ENCODE results near the gene PKNOX2.

Gene PKNOX2

DNA sequence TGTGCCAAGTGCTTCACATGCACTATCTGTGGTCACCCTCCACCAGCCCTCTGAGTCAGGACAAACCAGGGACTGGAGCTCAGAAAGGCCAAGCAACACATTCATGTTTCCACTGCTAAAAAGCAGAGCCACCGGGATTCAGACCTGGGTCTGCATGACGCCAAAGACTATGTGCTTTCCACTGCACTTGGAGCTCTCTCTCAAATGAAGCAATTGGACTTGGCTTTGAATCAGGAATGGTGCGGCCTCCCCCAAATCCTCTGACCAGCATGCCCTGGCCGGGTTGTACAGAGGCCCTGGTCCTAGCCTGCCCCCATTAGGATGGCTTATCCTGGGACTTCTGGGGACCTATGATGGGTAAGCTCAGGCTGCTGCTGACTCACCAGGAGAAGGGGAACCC is 80.7 kb downstream of the PKNOX2 start:
- H3K4me2 ChIP-seq (ENCODE audit: low read length) = no peak overlapping the region
- H3K79me2 ChIP-seq (ENCODE audit: low read length) = no peaks in the 10 kb centered on the region
- H3K4me1 ChIP-seq (ENCODE audit: low read length) = no peaks in the 10 kb centered on the region
- no peaks in the 10 kb centered on the region for H4K20me1 ChIP-seq (ENCODE audit: insufficient read depth, low read length)
- no peaks in the 10 kb centered on the region for H3K27me3 ChIP-seq (ENCODE audit: low read depth, low read length)
- no peak for TF ChIP-seq EZH2phosphoT487 (IDR thresholded peaks at IDR 0.05; ENCODE audit: low read depth)
- H2AFZ ChIP-seq (ENCODE audit: low read depth, low read length) = no peak overlapping the region
- no peaks in the 10 kb centered on the region for H3K9me3 ChIP-seq (ENCODE audit: insufficient read depth, low read length)
- no peaks in the 10 kb centered on the region for H3K36me3 ChIP-seq (replicated peaks; ENCODE audit: low read depth, low read length)
- H3K4me3 ChIP-seq (ENCODE audit: low read length) = no peak overlapping the region
- no peak overlapping the region for H3K27ac ChIP-seq (ENCODE audit: low read length)
- no peak overlapping the region for H3K9ac ChIP-seq (ENCODE audit: low read length)

DNA sequence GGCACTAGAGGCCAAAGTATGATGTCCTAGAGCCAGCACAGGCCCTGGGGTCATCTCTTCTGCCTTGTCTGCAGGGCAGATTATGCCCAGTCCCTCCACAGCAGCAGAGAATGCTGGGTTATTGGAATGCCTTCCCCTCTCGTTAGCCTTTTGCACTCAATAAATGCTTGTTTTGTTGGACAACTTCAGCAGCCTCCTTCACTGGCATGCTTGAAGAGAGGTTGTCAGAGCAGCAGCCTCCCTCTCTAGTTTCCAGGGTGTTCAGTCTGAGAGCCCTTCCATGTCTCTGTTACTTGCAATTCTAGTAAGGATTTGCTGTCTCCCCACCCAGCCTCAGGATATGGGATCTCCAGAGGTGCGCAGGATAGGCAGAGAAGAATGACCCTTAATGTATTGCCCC is 82.9 kb downstream of the PKNOX2 start:
- Histone ChIP-seq H3K36me3 (replicated peaks; ENCODE audit: low read depth, low read length) (no peaks in the 10 kb centered on the region), H4K20me1 (ENCODE audit: insufficient read depth, low read length) (no peaks in the 10 kb centered on the region), H3K4me2 (ENCODE audit: low read length) (no peak overlapping the region), H3K4me1 (ENCODE audit: low read length) (no peaks in the 10 kb centered on the region), H3K27me3 (ENCODE audit: low read depth, low read length) (no peaks in the 10 kb centered on the region), H3K79me2 (ENCODE audit: low read length) (no peaks in the 10 kb centered on the region), H3K27ac (ENCODE audit: low read length) (no peak overlapping the region), H3K4me3 (ENCODE audit: low read length) (no peak overlapping the region), H3K9ac (ENCODE audit: low read length) (no peak overlapping the region), H3K9me3 (ENCODE audit: insufficient read depth, low read length) (no peaks in the 10 kb centered on the region), H2AFZ (ENCODE audit: low read depth, low read length) (no peak overlapping the region)
- TF ChIP-seq EZH2phosphoT487 (IDR thresholded peaks at IDR 0.05; ENCODE audit: low read depth) = no peak
- TF ChIP-seq, protein P1, sequence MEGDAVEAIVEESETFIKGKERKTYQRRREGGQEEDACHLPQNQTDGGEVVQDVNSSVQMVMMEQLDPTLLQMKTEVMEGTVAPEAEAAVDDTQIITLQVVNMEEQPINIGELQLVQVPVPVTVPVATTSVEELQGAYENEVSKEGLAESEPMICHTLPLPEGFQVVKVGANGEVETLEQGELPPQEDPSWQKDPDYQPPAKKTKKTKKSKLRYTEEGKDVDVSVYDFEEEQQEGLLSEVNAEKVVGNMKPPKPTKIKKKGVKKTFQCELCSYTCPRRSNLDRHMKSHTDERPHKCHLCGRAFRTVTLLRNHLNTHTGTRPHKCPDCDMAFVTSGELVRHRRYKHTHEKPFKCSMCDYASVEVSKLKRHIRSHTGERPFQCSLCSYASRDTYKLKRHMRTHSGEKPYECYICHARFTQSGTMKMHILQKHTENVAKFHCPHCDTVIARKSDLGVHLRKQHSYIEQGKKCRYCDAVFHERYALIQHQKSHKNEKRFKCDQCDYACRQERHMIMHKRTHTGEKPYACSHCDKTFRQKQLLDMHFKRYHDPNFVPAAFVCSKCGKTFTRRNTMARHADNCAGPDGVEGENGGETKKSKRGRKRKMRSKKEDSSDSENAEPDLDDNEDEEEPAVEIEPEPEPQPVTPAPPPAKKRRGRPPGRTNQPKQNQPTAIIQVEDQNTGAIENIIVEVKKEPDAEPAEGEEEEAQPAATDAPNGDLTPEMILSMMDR (IDR thresholded peaks at IDR 0.05; ENCODE audit: low read depth, low read length) = no peak

DNA sequence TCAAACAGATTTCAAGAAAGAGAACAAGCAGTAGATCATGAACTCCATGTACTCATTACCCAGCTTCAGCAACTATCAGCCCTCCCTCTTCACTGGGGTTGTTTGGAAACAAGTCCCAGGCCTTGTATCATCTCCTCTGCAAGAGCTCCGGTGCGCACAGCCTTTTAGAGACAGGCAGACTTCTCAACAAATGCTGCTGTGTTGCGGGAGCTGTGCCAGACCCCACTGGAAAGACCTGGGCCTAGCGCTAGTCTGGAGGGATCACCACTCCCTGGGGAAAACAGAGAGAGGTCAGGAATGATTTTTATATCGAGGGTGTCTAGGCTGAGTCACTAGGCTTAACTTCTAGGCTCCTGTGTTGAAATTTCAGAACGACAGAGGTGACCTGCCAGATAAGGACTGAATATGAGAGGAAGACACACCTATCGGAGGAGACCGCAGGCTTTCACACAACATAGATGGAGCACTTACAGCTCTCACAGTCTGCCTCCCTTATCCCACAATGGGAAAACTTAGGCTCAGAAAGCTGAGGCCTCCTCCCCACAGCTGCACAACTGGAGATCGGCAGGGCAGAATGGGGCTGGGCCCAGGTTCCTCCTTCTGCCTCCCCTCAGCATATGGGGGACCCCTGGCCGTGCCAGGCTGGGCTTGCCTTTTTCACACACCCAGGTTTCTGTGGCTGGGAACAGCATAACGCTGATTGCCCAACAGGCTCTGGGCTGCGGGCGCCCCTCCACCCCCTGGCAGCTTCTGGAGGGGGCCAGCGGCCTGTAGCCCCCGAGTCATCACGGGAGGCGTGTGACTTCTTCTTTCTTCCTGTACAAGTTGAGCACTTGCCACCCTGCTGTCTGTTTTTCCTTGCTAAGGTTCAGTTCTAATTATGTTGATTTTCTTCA is 86.0 kb downstream of the PKNOX2 start:
- Histone ChIP-seq H2AFZ (ENCODE audit: low read depth, low read length) (no peak overlapping the region), H3K4me3 (ENCODE audit: low read length) (no peak overlapping the region), H3K27me3 (ENCODE audit: low read depth, low read length) (no peaks in the 10 kb centered on the region), H3K4me1 (ENCODE audit: low read length) (no peaks in the 10 kb centered on the region), H3K9me3 (ENCODE audit: insufficient read depth, low read length) (no peaks in the 10 kb centered on the region), H3K9ac (ENCODE audit: low read length) (no peak overlapping the region), H4K20me1 (ENCODE audit: insufficient read depth, low read length) (no peaks in the 10 kb centered on the region), H3K27ac (ENCODE audit: low read length) (no peak overlapping the region), H3K4me2 (ENCODE audit: low read length) (no peak overlapping the region), H3K79me2 (ENCODE audit: low read length) (no peaks in the 10 kb centered on the region), H3K36me3 (replicated peaks; ENCODE audit: low read depth, low read length) (no peaks in the 10 kb centered on the region)
- TF ChIP-seq EZH2phosphoT487 (IDR thresholded peaks at IDR 0.05; ENCODE audit: low read depth) = no peak
- TF ChIP-seq, protein P1 (IDR thresholded peaks at IDR 0.05; ENCODE audit: low read depth, low read length) = no peak

DNA sequence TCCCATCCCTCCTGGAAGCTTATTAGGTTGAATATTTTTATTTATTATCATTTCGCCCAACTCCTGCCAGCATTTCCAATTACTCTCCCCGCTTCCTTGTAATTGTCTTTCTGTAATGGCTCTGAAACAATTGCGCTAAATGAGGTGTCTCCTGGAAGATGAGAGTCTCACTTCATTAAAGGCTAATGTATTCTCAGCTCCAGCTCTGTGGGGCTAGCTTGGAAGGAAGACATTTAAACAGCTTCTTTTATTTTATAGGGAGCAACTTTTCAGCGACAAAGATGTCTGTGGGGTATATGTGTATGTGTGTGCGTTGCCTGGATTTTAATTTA is 86.6 kb downstream of the PKNOX2 start:
- Histone ChIP-seq H3K4me1 (ENCODE audit: low read length) (no peaks in the 10 kb centered on the region), H3K79me2 (ENCODE audit: low read length) (no peaks in the 10 kb centered on the region), H3K9me3 (ENCODE audit: insufficient read depth, low read length) (no peaks in the 10 kb centered on the region), H4K20me1 (ENCODE audit: insufficient read depth, low read length) (no peaks in the 10 kb centered on the region), H3K27ac (ENCODE audit: low read length) (no peak overlapping the region), H3K9ac (ENCODE audit: low read length) (no peak overlapping the region), H2AFZ (ENCODE audit: low read depth, low read length) (no peak overlapping the region), H3K27me3 (ENCODE audit: low read depth, low read length) (no peaks in the 10 kb centered on the region), H3K4me3 (ENCODE audit: low read length) (no peak overlapping the region), H3K4me2 (ENCODE audit: low read length) (no peak overlapping the region), H3K36me3 (replicated peaks; ENCODE audit: low read depth, low read length) (no peaks in the 10 kb centered on the region)
- TF ChIP-seq EZH2phosphoT487 (IDR thresholded peaks at IDR 0.05; ENCODE audit: low read depth) = no peak
- TF ChIP-seq, protein P1 (IDR thresholded peaks at IDR 0.05; ENCODE audit: low read depth, low read length) = no peak
